ENCODE data around the gene SRPX2.
"Not testable (repeated sequence)": the region's sequence is repeated elsewhere in the genome, so short reads cannot be mapped to it uniquely, and the experiment has no call there.

Gene SRPX2

DNA sequence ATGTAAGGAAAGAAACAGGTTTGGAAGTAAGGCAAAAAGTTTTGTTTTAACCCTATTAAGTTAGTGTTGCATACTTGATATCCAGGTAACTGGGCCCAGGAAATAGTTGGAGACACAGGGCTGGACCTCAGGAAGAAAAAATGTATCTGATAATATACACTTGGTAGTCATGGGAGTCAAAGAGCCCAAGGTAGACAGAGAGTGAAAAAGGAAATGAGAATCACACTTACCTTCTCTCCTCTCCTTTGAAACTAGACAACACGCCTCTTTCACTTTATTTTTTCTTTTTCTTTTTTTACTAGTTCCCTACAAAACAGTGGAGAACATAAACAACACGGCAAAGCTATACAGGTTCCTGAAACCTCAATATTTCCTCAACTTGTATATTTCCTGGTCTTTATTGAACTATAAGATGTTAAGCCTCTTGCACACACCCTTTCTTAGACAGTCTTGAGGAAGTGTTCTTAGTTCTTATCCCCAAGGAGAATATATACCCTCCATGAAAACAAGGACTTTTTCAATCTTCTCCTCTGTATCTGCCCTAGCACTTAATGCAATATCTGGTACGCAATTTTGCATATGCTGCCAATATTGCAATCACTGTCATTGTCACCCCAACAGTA lies 60.7 kb downstream of the SRPX2 start:
- DNase-seq = no peak

DNA sequence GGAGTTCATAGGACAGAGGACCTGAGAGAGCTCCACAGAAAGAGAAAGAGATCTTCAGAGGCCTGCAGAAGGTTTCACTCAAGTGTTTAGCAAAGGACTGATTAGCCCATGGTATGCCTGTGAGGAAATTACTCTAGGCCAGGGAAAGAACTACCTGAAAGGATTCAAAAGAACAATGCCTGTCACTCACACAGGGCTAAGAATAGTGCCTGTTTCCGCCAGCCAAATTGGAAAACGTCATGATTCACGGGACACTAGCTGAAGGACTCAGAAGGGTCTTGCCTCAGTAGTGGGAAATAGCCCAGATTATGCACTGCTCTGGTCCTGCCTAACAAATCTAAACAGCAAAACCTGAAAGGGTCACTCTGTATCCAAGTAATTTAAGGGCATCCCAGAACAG lies 66.8 kb downstream of the SRPX2 start:
- DNase-seq = no peak

DNA sequence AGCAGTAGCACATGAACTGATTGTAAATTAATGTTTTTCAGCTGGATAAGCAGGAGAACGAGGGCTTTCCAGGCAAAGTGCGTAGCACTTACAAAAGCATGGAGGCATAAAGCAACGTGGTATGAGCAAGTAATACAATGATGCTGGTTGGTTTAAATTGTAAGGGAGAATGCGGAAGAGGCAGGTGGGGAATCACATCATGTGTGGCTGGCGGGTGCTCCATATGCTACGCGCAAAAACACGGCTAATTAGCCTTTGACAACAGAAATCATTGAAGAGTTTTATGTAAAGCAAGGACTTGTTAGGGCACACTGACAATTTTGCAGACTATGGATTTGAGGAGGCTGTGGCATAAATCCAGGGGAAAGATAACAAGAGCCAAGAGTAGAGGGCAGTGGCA lies 73.4 kb downstream of the SRPX2 start:
- DNase-seq = no peak

DNA sequence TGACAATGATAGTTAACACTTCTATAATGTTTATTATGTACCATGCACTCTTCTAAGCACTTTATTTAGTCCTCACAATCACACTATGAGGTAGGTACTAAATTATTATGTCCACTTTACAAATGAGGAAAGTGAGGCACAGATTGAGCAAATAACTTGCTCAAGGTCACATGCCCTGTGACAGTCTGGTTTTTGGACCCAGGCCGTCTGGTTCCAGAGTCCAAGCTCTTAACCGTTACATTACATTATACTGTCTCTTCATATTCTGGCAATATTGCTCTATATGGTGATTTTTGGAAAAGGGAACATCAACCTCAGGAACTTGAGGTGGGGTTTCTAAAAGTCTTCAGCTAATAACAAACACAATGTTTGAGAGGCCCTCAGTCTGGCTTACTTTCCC lies 75.1 kb downstream of the SRPX2 start:
- DNase-seq = no peak

DNA sequence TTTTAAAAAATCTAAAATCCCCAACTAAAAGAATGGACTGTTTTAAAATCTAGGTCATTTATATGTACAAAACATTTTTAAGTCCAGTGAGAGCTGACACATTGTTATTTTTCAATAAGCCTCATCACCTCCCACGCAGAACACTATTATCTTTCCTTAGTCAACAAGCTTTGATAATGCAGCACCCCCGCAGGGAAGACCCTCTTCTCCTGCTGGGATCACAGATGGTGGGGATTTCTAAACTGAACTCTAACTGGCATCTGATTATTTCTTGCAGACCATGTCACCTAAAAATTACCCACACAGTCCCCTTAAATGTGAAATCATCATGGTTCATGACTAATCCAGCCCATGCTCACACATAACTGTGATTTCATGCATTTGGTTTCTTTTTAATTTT lies 76.3 kb downstream of the SRPX2 start:
- no peak for DNase-seq

DNA sequence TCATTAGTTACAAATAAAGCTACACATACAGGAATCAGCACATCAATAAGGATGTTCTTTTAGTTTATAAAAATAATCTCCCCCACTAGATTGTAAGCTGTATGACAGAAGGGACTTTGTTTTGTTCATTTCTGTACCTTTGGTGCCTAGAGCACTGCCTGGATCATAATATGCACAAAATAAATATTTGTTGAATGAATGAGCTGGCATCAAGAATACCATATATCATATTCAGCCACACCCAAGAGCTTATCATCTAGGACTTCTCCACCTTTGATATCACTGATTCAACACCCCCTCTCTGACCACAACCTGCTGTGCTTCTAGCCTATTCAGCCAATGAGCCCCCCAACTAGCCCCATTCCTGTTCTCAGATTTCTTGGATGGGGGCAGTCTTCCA lies 77.3 kb downstream of the SRPX2 start:
- no peak for DNase-seq

DNA sequence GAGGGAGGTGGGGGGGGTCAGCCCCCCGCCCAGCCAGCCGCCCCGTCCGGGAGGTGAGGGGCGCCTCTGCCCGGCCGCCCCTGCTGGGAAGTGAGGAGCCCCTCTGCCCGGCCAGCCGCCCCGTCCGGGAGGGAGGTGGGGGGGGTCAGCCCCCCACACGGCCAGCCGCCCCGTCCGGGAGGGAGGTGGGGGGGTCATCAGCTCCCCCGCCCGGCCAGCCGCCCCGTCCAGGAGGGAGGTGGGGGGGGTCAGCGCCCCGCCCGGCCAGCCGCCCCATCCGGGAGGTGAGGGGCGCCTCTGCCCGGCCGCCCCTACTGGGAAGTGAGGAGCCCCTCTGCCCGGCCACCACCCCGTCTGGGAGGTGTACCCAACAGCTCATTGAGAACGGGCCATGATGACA lies 80.0 kb downstream of the SRPX2 start:
- DNase-seq = not testable (repeated sequence)
